GM21515 (cell line): ENCODE results near the gene AIM2.
"Not testable (repeated sequence)": the region's sequence is repeated elsewhere in the genome, so short reads cannot be mapped to it uniquely, and the experiment has no call there.

ENCODE experiments used
- ATAC-seq: cut with Tn5 transposase; IDR thresholded peaks from one replicate; pipeline ENCODE4 v1.9.1; 2021; ENCODE audit not compliant: unreplicated experiment

Gene AIM2

GRCh38 chr1:159081626-159082025 lies 5.1 kb upstream of the AIM2 start:
- ATAC-seq, result no peak

DNA sequence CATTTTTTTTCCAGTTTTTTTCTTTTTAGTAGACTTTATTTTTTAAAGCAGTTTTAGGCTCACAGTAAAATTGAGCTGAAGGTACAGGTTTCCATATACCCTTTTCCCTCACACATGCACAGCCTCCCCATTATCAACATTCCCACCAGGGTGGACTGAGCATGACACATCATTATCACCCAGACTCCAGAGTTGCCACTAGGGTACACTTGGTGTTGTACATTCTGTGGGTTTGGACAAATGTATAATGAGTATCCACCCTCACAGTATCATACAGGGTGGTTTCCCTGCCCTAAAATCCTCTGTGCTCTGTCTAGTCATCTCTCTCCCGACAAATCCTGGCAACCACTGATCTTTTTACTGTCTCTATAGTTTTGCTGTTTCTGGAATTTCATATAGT lies 3.0 kb upstream of the AIM2 start:
- ATAC-seq, result no peak

GRCh38 chr1:159077120-159077961 lies 775 bp upstream of the AIM2 start:
- peak; percentile 60 for ATAC-seq

- no peak for ATAC-seq
These were observed 4.5 kb downstream of the AIM2 start for GRCh38 chr1:159071970-159072582.

DNA sequence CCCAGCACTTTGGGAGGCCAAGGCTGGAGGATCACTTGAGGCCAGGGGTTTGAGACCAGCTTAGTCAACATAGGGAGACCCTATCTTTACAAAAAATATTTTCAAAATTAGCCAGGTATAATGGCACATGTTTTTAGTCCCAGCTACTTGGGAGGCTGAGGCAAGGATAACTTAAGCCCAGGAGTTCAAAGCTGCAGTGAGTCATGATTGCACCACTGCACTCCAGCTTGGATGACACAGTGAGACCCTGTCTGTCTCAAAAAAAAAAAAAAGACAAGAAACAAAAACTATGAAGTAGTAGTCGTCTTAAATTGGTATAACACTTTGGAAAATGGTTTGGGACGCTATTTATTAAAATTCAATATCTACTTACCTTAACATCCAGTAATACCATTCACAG lies 7.7 kb downstream of the AIM2 start:
- no peak for ATAC-seq

GRCh38 chr1:159067699-159068621 lies 8.6 kb downstream of the AIM2 start:
- peak; percentile 80 for ATAC-seq

GRCh38 chr1:159066108-159066507 lies 10.5 kb downstream of the AIM2 start:
- no peak for ATAC-seq

DNA sequence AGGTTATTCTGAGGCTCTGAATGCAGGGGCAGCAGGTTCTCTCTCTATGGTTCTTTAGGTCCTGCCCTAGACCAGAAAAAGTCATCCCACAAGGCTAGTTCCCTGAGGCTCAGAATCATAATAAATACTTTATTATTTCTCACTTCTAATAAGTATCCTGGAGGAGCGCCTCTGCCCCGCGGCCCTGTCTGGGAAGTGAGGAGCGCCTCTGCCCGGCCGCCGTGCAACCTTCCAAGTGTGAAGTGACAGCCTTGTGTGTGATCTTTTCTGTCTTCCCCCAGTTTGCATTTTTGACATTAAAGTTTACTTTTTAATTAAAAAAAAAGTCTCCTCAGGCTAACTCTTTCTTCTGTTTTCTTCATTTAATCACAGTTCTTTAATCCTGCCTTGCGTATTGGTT lies 11.5 kb downstream of the AIM2 start:
- ATAC-seq, result no peak

- no peak for ATAC-seq
These were observed 17.8 kb downstream of the AIM2 start for GRCh38 chr1:159058751-159059150.

DNA sequence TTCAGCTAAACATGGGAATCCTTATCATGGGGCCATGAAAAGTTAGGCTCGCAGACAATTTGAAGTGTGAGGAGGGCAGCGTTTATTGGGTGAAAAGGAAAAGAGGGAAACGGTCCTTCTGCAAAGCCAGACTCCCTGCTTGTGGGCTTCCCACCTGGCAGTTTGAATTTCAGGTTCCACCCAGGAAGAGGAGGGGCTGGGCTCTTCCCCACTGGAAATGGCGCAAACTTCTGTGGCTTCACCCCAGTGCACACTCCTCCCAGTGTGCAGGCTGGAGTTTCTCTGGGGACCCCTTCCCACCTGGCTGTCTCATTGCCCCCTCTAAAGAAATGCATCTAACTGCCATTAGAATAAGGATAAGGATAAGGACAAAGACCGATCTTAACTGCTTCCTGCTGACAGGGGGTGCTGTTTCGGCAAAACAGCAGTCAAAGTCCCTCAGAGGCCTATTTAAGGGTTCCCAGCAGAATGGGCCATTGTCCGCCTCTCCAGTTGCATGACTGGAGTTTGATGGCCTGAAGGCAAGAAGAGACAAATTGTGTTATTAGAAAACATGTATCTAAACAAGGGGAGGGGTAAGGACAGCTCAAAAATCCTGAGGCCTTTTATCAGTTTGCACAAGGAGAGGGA lies 20.4 kb downstream of the AIM2 start:
- ATAC-seq, result no peak

DNA sequence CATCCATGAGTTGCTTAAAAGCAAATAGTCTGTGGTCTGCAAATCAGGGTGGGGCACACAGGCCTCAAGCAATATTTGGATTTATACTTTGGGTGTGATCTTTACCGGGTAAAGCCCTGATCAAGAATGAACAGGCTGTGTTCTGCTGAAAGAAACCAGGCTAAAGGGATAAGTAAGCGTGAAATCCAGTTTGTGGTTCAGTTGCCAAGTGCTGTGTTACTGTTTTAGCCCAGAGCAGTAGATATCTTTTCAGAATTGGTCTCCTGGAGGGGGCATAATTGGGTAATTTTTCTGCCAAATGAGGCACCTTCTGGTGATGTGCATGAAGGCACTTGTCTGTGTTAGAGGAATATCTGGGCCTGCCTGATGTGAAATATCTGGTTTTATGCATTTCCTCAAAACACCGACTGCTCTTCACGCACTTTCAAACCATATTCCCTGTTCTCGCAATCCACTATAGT lies 21.4 kb downstream of the AIM2 start:
- no peak for ATAC-seq

DNA sequence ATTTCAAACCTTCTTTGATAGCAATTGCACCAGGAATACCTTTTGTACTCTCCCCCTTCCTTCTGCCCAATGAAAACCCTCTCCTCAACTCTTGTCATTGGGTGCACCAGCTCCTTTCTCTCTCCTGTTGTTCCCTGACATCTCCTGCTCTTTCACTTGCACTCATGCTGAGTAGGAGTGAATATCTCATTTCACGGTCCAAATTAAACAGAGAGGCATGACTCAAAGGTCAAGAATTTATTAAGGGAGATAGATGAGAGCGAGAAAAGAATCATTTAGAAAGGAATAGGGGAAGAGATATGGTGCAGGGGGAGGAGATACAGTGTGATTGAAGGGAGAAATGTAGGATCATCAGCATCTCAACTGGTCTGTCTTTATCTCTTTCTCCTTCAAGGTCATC lies 22.1 kb downstream of the AIM2 start:
- ATAC-seq, result no peak

GRCh38 chr1:159051436-159051835 lies 25.1 kb downstream of the AIM2 start:
- ATAC-seq, result no peak

DNA sequence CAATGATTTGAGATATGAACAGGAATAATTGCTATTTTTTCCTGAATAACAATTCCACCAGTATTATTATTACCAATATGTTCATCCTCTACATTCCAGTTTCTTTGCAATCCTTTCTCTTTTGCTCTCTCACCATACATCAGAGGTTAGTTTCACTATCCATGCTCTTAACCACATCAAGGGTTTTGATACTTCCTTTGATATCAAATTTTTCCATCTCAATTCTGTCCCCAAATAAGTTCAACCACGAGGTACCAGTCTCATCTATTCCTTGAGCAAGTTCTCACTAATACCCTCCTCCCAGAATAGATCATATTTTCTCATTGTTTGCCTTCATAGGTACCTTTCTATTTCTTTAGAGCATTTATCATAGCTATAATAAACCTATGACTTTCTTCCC lies 30.1 kb downstream of the AIM2 start:
- not testable (repeated sequence) for ATAC-seq

- ATAC-seq, result no peak
These were observed 35.5 kb downstream of the AIM2 start for GRCh38 chr1:159040893-159041724.

- no peak for ATAC-seq
These were observed 36.4 kb downstream of the AIM2 start for GRCh38 chr1:159040206-159040605.

DNA sequence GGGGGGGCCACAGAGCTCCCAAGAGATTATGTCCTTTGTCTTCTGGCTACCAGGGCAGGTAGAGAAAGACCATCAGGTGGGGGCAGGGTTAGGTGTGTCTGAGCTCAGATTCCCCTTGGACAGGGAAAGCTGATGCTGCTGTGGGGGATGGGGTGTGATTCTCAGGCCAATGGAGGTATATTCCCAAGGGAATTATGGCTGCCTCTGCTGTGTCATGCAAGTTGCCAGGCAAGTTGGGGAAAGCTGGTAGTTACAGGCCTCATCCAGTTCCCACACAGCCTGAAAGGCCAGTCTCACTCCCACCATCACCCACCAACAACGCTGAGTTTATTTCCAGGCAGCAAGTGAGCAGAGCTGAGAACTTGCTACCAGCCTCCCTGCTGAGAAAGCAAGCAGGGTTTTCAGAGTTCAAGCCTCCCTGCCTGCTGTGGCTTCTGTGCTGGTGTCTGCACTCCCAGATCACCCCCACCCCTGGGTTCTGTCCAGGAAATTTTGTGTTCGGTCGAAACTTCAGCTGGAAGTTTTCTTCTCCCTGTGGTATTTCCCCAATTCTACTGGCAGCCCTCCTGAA lies 45.6 kb downstream of the AIM2 start:
- ATAC-seq, result no peak

DNA sequence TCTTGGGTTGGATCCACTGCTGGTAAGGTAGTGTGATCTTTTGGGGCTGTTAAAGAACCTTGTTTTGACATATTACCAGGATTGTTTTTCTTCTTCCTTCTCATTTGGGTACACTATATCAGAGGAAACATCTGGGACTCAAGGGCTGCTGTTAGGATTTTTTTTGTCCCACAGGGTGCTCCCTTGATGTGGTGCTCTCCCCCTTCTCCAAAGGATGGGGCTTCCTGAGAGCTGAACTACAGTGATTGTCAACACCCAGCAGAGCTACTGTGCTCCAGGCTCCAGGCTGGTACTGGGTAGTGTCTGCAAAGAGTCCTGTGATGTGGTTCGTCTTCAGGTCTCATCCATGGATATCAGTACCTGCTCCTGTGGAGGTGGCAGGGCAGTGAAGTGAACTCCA lies 46.3 kb downstream of the AIM2 start:
- no peak for ATAC-seq

DNA sequence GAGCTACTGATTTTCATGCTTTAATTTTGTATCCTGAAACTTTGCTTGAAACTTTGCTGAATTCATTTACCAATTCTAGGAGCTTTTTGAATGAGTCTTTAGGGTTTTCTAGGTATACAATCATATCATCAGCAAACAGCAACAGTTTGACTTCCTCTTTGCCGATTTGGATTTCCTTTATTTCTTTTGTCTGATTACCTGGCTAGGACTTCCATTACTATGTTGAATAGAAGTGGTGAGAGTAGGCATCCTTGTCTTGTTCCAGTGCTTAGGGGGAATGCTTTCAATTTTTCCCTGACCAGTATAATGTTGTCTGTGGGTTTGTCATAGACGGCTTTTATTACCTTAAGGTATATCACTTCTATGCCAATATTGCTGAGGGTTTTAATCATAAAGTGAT lies 49.7 kb downstream of the AIM2 start:
- ATAC-seq, result not testable (repeated sequence)

DNA sequence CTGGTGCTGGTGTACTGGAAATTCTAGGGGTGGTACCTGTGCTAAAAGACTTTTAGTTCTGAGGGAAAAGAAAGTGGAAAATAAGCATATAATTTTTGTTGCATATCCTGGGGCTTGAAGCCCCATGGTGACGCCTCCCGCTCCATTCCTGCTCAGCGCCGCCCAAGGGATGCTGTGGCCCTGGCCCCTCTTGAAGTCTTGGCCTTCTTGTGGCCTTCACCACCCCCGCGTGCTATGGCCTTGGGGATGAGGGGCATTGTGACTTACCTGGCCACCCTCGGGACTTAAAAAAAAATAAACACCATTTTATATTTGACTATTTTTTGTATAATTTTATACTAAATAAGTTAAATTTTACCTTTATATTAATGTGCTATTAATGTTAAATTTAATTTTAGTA lies 51.5 kb downstream of the AIM2 start:
- ATAC-seq, result no peak
